GM21717 (cell line): ENCODE measurements around the gene MVB12B.
"Not testable (repeated sequence)": the region's sequence is repeated elsewhere in the genome, so short reads cannot be mapped to it uniquely, and the experiment has no call there.

Source experiments
- ATAC-seq: cut with Tn5 transposase; IDR thresholded peaks from one replicate; pipeline ENCODE4 v1.9.1; 2021; ENCODE audit warnings: mild to moderate bottlenecking, moderate library complexity; ENCODE audit not compliant: unreplicated experiment

The MVB12B gene, protein sequence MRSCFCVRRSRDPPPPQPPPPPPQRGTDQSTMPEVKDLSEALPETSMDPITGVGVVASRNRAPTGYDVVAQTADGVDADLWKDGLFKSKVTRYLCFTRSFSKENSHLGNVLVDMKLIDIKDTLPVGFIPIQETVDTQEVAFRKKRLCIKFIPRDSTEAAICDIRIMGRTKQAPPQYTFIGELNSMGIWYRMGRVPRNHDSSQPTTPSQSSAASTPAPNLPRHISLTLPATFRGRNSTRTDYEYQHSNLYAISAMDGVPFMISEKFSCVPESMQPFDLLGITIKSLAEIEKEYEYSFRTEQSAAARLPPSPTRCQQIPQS

DNA sequence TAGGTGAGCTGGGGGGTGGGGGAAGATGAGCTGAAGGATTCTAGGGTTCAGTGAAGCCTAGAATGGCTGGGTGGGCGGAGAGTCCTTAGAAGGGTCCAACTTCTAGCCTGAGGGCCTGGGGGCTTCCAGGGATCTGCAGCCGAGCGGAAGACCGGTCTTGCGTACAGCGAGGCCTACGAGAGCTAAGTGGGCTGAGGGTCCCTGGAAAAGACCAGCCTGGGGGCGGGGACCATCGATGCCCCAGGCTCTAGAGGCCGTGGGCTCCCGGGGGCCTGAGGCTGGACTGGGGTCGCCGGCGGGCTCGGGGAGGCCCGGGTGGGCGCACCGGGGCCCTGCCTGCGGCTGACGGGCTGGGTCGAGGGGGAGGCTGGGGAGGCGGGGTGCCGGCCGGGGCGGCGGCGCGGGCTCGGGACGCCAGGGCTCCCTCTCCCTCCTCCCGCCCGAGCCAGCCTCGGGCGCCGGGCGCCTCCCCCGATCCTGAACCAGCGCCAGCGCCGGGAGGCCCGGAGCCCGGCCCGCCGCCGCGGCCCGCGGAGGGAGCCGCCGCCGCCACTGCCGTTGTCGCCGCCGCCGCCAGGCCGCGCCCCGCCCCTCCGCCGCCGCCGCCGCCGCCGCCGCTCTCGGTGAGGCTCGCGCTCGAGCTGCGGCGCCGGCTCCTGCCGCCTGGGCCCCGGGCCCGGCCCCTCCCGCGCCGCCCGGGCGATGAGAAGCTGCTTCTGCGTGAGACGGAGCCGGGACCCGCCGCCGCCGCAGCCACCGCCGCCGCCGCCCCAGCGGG, at the start of gene MVB12B:
Gene MVB12B, plus strand, starts transcription at position 602 of the 778 bp plus-strand sequence. Its CDS starts 101 bp downstream, at position 703.
- ATAC-seq: no peak

DNA sequence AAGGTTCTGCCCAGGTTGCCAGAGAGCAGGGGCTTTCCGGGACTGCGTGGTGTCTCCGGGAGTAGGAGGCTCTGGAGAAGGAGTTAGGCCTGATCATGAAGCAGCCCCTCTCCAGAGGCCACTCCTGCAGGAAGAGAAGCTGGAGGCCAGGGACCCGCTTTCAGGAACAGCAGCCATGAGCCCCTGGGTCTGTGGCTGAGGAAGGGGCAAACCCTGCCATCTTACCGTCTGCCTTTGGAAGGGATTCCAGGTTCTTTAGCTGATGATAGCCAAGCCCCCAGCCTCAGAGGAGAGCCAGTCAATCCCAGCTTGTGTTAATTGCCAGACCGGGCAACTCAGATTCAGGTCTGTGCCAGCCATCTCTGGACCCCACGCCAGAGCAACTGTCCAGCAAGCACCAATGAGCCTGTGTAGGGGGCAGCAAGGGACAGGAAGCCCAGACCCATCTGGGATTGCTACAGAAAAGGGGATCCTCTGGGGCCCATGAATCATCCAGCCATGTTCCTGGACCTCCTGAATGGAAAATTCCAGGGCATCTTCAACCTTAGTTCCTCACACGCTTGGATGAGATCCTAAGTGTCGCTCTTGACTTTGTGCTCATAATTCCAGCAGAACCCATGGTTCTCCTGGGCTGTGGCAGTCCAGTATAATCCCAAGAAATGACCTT, 42.7 kb upstream of the MVB12B start:
- no peak for ATAC-seq

DNA sequence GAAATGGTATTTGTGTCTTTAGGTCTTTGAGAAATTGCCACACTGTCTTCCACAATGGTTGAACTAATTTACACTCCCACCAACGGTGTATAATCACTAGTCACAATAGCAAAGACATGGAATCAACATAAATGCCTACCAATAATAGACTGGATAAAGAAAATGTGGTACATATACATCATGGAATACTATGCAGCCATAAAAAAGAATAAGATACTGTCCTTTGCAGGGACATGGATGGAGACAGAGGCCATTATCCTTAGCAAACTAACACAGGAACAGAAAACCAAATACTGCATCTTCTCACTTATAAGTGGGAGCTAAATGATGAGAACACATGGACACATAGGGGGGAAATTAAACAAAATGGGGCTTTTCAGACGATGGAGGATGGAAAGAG, 41.0 kb upstream of the MVB12B start:
- ATAC-seq: not testable (repeated sequence)

DNA sequence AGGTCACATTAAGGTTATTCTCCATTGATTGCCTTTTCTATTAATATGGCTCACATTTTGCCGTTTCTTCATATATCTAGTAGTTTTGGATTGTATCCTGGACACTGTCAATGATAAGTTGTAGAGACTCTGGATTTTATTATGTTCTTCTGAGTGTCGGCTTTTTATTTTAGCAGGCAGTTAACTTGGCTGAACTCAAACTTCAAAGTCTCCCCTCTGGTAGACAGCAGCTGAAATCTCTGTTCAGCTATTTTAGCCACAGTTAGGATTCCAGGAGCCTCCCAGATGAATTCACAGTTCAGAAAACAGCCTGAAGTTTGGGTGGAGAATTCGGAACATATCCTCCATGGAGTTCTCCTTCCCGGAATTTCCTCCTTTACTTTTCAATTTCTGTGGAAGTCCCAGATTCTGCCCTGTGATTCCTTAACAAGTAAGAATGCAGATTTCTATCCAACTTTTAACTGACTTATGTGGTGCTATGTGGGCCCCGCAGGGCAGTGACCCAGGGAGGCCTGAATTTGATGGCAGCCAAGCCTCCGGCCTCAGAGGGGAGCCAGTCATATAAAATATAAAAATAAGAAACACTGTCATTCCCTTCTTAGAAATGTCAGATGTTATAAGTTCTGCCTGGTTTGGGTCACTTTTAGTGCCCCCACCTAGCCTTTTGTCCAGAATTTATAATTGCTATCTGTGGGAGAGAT, 39.3 kb upstream of the MVB12B start:
- no peak for ATAC-seq

DNA sequence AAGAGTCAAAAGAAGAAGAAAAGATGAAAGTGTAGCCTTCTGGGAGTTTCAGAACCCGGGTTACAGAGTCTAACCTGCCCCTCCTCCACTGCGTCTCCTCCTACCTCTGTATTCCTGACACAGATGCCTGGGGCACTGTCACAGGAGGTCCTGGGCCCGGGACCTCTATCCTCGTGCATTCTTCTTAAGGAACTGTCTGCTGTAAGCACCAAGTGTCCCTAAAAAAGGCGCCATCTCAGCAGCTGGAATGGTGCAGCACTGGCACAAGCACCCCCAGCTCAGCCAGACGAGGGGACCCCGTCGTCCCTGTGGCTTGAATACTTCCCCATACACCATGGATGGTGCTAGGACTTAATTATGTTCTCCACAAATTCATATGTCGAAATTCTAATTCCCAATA, 35.8 kb upstream of the MVB12B start:
- no peak for ATAC-seq

DNA sequence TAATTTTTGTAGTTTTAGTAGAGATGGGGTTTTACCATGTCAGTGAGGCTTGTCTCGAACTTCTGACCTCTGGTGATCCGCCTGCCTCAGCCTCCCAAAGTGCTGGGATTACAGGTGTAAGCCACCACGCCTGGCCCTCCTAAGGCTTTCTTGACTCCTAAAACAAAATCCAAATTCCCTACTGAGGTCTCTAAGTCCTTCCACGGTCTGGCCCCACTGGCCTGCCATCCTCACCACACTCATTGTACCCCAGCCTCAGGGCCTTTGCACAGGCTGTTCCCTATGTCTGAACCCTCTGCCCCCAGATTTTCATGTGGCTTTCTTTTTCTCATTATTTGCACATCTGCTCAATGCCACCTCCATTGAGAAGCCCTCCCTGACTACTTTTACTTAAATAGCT, 34.7 kb upstream of the MVB12B start:
- no peak for ATAC-seq

DNA sequence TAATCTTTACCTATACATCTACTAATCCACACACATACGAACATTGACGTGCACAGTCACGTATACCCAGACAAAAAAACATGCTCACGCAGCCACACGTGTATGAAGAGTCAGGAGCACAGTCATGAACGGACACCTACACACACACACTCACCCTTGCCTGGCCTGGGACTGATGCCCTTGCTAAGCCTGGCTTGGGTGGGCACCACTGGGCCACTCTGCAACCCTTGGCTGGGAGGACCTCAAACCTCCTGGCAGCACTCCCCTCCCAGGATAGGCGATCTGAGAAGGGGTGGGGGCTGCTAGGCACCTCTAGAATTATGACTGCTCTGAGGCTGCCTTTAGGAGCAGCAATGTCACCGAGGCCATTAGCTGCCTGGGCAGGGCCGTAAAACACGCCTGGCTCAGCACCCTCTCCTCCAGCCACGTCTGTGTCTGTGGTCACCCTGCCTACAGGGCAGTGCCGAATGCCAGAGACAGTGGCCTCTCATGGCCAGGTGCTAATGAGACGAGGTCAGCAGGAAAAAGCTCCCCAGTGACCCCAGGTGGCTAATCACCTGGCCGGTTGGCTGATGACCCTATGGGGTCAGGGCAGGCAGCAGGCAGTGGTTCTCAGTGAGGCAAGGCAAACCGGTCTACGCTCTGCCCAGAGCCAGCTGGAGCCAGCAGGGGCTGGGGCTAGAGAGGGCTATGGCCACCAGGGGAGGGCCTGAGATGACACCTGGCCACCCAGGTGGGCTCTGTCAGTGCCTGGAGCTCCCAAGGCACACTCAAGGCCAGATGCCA, 33.7 kb upstream of the MVB12B start:
- ATAC-seq: no peak

DNA sequence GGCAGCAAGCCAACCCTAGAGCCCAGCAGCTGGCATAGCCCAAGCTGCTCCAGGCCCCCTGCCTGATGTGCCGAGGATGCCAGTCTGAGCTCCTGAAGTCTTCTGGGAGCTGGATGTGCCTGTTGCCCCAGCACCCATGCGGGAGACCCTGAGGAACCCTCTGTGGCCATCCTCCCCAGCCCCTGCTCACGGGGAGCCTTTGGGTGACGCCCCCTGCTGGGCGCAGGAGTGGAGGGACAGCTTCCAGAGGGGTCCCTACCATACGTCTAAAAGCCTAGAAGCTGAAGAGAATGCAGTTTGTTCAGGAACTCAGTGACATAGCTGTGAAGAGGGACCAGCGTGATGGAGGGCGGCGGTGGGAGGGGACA, 33.1 kb upstream of the MVB12B start:
- ATAC-seq: no peak

DNA sequence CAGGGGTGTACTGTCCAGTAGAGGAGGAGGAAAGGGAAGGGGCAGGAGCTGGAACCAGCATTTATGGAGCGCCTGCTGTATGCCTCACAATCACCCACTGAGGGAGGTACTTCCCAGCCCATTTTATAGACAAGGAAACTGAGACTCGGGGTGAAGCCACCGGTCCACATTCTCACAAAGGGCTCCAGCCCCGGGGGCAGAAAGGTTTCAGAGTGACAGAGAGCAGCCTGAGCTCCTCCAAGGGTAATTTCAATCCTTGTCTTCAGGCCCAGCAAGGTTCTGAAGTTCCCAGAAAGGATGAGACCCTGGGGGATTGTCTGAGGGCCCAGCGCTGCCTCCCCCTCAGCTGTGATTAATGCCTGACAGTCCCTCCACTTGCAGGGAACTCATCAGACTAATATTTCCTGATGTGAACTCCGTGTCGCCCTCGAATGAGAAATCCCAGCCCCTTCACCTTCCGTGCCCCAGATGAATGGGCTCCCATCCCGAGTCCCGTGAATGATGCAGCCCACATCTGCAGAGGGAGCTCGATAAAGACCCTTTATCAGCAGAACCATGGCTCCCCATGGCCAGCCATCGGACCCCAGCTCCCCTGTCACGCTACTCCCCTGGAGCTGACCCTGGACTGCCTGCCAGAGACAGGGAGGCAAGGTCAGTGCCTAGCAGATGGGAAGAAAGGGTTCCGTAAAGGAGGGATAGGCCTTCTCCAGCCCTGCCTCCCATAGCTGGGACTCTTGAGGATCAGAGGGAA, 32.1 kb upstream of the MVB12B start:
- no peak for ATAC-seq

DNA sequence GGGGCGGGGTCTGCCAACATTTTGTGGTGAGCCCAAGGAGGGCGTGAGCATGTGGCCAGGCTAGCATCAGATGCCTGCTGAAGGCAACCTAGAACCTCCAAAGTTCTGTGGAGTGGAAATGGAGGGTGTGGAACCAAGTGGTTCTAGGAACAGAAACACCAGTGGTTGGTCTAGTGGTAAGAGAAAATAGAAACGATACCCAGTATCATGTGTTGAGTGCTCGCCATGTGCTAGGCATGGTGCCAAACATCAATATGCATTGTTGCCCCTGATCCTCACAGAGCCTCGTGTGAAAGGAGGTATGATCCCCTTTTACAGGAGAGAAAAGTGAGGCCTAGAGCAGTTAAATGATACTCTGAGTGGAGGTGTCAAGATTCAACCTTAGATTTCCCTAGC, 31.5 kb upstream of the MVB12B start:
- ATAC-seq: no peak

DNA sequence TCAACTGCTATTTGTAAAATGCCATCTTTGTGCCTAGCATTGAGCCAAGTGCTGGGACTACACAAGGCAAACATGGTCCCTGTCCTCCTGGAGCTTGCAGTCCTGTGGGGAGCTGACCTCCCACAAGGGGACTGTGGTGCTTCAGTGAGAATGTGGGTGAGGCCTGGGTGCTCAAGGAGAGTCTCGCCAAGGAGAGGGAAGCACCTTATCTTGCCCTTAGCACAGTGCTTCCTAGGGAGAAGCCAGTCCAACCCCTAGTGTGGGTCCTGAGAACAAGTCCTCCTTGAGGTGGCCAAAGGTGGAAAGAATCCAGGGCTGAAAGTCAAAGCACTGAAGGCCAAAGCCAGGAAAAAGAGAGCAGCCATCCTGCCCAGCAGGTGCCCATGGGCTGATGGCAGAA, 31.1 kb upstream of the MVB12B start:
- ATAC-seq: no peak

DNA sequence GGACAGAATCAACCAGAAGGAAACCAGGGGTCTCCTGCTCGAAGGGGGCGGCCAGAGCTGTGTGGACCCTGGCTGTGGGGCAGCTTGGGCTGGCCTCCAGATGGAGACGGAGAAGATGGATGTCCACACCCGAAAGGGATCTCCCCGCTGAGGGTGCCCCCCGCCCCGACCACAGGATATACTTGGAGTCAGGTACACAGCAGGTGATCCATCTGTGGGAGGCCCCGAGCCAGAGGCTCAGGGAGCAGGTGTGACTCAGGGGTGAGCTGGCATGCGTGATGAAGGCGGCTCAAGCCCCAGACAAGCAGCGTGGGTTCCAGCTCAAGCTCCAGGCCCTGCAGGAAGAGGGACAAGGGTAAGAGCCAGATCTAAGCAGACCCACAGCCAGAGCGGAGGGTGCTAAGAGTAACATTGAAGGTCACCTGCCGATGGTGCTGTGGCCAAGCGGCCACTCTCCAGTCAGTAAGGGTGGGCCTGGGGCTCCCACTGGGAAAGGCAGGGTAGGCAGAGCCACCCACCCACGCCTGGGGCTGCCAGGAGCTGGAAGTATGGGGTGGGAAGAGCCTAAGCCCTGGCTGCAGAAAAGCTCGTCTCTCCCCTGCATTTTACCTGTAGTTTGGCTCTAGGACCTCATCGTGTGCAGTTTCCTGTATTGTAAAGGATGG, 30.6 kb upstream of the MVB12B start:
- no peak for ATAC-seq

DNA sequence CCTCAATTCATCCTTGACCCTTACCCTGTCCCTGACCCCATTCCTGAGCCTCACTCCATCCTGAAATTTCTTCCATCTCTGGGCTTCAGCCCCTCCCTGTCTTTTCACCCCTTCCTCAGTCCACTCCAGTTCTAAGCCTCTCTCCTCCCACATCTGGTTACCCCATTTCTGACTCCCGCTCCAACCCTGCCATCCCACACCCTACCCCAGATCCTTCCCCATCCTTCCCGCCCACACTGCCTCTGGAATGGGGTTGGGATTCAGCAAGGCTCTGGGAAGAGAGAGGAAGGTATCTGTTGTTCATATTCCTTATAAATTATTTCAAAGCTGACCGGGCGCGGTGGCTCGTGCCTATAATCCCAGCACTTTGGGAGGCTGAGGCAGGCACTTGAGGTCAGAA, 29.9 kb upstream of the MVB12B start:
- no peak for ATAC-seq

DNA sequence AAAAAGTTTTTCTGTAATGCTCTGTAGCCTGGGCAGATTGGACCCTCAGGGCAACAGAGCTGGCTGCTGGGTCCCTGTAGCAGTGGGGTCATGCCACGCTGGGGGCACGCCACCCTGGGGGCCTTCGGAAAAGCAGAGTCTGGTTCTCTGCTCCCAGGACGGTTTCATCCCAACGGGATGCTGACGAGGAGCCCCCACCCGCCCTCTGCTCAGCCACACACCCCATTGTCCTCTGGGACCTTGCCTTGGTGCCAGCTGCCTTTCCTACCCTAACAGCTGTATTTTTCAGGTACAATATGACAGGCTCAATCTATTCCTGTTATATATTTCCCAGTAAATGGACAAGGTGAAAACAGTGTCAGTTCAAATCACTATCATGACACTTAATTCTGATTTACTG, 29.0 kb upstream of the MVB12B start:
- no peak for ATAC-seq

DNA sequence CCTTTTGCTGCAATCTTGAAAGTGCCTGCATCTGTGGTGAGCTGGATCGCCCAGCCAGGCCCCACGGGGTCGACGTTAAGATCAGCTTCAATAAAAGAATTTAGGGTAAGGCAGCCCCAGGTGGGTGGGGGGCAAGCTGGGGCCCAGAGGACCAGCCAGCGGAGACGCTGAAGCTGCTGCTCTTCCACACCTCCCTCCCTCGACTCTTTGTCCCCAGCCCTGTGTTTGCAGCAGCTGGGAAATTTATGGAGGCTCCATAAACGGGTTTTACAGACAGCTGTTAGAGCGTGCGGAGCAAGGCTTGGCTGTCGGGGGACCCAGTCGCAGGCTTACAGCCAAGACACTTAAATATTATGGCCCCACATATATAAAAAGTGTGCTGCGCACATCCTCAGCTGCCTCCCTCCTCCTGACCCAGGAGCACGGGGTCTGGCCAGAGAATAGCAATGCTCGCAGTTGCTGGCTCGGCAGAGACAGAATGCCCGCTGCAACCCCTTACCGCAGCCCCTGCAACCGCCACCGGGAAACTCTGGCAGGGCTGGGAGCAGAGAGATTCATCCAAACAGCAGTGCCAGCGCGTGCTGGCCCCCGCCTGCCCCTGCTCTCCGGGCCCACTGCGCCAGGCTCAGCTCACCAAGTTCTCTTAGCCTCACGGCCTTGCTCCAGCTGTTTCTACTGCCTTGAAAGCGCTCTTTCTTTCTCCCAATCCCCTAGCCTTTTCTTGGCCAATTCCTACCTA, 28.4 kb upstream of the MVB12B start:
- no peak for ATAC-seq

DNA sequence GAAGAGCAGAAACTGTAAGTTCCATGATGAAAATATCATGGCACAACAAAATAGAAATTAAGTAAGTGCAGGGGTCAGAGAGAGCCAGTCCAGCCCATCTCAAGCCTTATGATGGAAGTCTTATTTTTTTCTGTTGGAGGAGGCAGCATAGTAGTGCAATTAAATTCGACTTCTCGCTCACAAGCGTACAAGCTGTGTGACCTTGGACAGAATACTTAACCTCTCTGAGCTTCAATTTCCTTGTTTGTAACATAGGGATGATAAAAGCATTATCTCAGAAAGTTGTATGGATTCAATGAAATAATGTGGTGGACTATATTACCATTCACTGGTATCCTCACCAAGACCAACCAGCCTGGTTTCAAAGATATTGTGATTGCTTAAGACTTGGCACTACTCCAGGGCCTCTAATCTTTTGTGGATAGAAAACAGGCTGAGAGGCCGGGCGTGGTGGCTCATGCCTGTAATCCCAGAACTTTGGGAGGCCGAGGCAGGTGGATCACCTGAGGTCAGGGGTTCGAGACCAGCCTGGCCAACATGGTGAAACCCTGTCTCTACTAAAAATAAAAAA, 26.8 kb upstream of the MVB12B start:
- ATAC-seq: no peak

DNA sequence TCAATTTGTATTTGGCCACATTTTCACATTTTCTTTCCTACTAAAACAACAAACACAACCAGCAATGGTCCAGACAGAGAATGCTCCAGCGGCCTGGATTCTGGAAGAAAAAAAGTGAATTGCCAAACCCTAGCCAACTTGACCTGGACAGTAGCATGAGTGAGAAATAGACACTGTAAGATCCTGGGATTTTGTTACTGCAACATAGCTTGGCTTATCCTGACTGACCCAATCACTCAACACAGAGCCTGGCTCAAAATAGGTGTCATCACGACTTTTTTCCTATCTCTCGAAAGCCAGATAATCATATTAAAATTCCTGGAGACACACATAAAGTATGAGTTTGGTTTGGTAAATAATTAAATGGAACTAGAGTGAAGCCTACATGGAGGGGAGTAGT, 25.4 kb upstream of the MVB12B start:
- ATAC-seq: no peak

DNA sequence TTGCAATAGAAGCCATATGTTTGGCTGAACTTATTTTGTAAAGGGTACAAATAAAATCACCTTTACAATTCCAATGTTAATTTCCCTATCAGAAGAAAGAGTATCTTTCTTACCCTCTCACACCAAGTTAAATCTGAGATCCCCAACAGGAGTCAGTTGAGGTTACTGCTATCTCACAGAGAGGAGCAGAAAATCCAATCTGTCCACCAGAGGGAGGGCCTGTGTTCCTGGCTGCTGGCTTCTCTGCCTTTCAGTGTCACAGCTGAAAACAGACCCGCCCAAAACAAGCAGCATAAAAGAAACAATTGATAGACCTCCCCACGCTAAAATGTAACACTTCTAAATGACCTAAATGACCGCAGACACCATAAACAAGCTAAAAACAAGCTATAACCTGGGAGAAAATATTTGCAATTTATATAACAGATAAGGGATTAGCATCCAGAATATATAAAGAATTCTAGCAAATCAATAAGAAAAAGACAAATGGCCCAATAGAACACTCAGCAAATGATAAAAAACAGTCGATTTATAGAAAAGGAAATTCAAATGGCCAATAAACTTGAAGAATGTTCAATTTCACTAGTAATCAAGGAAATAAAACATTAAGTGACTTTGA, 24.5 kb upstream of the MVB12B start:
- ATAC-seq: no peak
